ENCODE results near the gene FBXL7.

- TF ChIP-seq CTCF (IDR thresholded peaks at IDR 0.05): no peak
- no peak for TF ChIP-seq POLR2A (IDR thresholded peaks at IDR 0.05)
Observed at GRCh38 chr5:15604986-15605385, 105.0 kb downstream of the FBXL7 start.

All from right lobe of liver (tissue), 4 donors.